ENCODE data around the gene STARD10. TPM values are rescaled to one million over a fixed set of nuclear protein-coding genes. Genes with fewer than 3 reads are reported as not detected.

The STARD10 gene
- total RNA-seq, 6 experiments from 2014 or later: 282 to 525 (median 330) TPM

- Histone ChIP-seq H3K4me3 (no peak overlapping the region), H3K27me3 (no peaks in the 10 kb centered on the region), H3K27ac (peak overlapping the region in 2 of 3 donors; percentile 74 to 93), H3K4me1 (peaks cover 0 to 48% (median 23%) of the 10 kb centered on the region in 4 donors), H3K36me3 (no peaks in the 10 kb centered on the region), H3K9me3 (no peaks in the 10 kb centered on the region)
- intact Hi-C loops (cut with DNase I): loop anchor here in 1 of 2 donors (10.0 kb wide), 1 partner anchor 51 kb away; no protein-coding TSS in a partner anchor
- ATAC-seq: peak in 3 of 4 donors; percentile 0 to 6 (median 1)
- no peak for TF ChIP-seq CTCF (IDR thresholded peaks at IDR 0.05)
- no peak for TF ChIP-seq POLR2A (IDR thresholded peaks at IDR 0.05)
- WGBS (ENCODE audit: insufficient coverage, low coverage, low lambda C conversion rate, missing lambda C conversion rate): 8% methylated on average over 5 of the region's 9 CpGs
- no peak for DNase-seq
Measured at GRCh38 chr11:72723508-72723907, 70.3 kb downstream of the STARD10 start.

GRCh38 chr11:72722050-72722748, 71.6 kb downstream of the STARD10 start:
- ATAC-seq (peak; percentile 76 to 84 (median 82)), DNase-seq (peak; percentile 88 to 92 (median 92))
- Histone ChIP-seq H3K27ac (peak overlapping the region; percentile 74 to 93 (median 90)), H3K36me3 (no peaks in the 10 kb centered on the region), H3K27me3 (no peaks in the 10 kb centered on the region), H3K4me3 (peak overlapping the region; percentile 54 to 73 (median 61)), H3K4me1 (peaks cover 0 to 48% (median 23%) of the 10 kb centered on the region in 4 donors), H3K9me3 (no peaks in the 10 kb centered on the region)
- peak; percentile 69 for TF ChIP-seq POLR2A (IDR thresholded peaks at IDR 0.05)
- TF ChIP-seq CTCF (IDR thresholded peaks at IDR 0.05): no peak
- WGBS (ENCODE audit: insufficient coverage, low coverage, low lambda C conversion rate, missing lambda C conversion rate): 0% methylated on average over 5 of the region's 10 CpGs
- intact Hi-C loops (cut with DNase I): loop anchor here in 1 of 2 donors (10.0 kb wide), 1 partner anchor 53 kb away; no protein-coding TSS in a partner anchor

GRCh38 chr11:72721689-72722049, 72.2 kb downstream of the STARD10 start:
- Histone ChIP-seq H3K4me3 (peak overlapping the region; percentile 54 to 73 (median 61)), H3K36me3 (no peaks in the 10 kb centered on the region), H3K27ac (peak overlapping the region; percentile 74 to 93 (median 90)), H3K4me1 (peaks cover 0 to 48% (median 23%) of the 10 kb centered on the region in 4 donors), H3K9me3 (no peaks in the 10 kb centered on the region), H3K27me3 (no peaks in the 10 kb centered on the region)
- DNase-seq (peak in 2 of 3 donors; percentile 62 to 79), ATAC-seq (peak; percentile 44 to 58 (median 53))
- TF ChIP-seq CTCF (IDR thresholded peaks at IDR 0.05) (no peak), POLR2A (IDR thresholded peaks at IDR 0.05) (no peak)
- intact Hi-C loops (cut with DNase I): loop anchor here in 1 of 2 donors (10.0 kb wide), 1 partner anchor 53 kb away; no protein-coding TSS in a partner anchor
- 0% methylated on average over 9 of the region's 13 CpGs for WGBS (ENCODE audit: insufficient coverage, low coverage, low lambda C conversion rate, missing lambda C conversion rate)

DNA sequence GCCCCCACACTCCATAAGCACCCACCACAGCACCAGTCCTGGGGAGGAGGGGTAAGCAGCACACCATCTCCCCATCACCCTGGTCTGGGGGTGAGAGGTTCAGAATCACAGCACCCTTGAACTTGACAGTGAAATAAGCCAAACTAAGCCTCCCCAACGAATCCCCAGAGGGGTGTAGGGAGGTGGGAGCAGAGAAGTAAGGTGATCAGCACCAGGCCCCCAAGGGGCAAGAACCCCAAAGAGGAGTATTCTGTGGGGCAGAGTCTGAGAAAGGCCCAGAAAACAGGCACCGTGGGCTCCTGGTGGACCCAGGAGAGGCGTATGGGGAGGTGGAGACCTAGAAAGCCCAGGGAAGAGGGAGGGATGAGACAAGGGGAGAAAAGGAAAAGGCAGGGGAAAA, 72.6 kb downstream of the STARD10 start:
- no peak for DNase-seq
- H3K4me3 ChIP-seq: peak overlapping the region; percentile 54 to 73 (median 61)
- 0% methylated on average over 3 of the region's 3 CpGs for WGBS (ENCODE audit: insufficient coverage, low coverage, low lambda C conversion rate, missing lambda C conversion rate)
- TF ChIP-seq CTCF (IDR thresholded peaks at IDR 0.05): no peak
- no peak for TF ChIP-seq POLR2A (IDR thresholded peaks at IDR 0.05)
- H3K4me1 ChIP-seq: peaks cover 0 to 48% (median 23%) of the 10 kb centered on the region in 4 donors
- no peak for ATAC-seq
- H3K27ac ChIP-seq: peak overlapping the region; percentile 74 to 93 (median 90)
- intact Hi-C loops (cut with DNase I): loop anchor here in 1 of 2 donors (10.0 kb wide), 1 partner anchor 54 kb away; no protein-coding TSS in a partner anchor
- H3K9me3 ChIP-seq: no peaks in the 10 kb centered on the region
- H3K36me3 ChIP-seq: no peaks in the 10 kb centered on the region
- no peaks in the 10 kb centered on the region for H3K27me3 ChIP-seq
